Liver (tissue), 9 donors: ENCODE measurements around the gene OR10Z1. TPM values are rescaled to one million over a fixed set of nuclear protein-coding genes. Genes with fewer than 3 reads are reported as not detected.

Source experiments
- DNase-seq: peaks from one replicate; pipeline ENCODE4 v3.0.0-alpha.2; 2017; ENCODE audit warnings: low spot score
- H3K27ac ChIP-seq, 2 donors: one replicate each; pipeline ENCODE4 v1.7.0; 2013; ENCODE audit warnings: inconsistent platforms in 2 of 2, low read length in 2 of 2, control low read depth in 1 of 2, low read depth in 1 of 2, mild to moderate bottlenecking in 1 of 2
- H3K27me3 ChIP-seq, 4 donors: one replicate each; pipeline versions ENCODE4 v1.6.1 to v1.7.0; 2013; ENCODE audit warnings: low read length in 3 of 4, inconsistent platforms in 1 of 4, mild to moderate bottlenecking in 1 of 4, moderate library complexity in 1 of 4; ENCODE audit not compliant: control insufficient read depth in 4 of 4, insufficient read depth in 4 of 4
- H3K36me3 ChIP-seq, 4 donors: one replicate each; pipeline versions ENCODE4 v1.6.1 to v1.7.0; 2013; ENCODE audit warnings: low read length in 3 of 4, mild to moderate bottlenecking in 3 of 4, low read depth in 1 of 4, moderate library complexity in 1 of 4; ENCODE audit not compliant: control insufficient read depth in 4 of 4, insufficient read depth in 3 of 4
- H3K4me1 ChIP-seq, 4 donors: one replicate each; pipeline versions ENCODE4 v1.6.1 to v1.7.0; 2013; ENCODE audit warnings: low read length in 3 of 4, mild to moderate bottlenecking in 3 of 4, moderate library complexity in 1 of 4; ENCODE audit not compliant: control insufficient read depth in 4 of 4, insufficient read depth in 4 of 4
- H3K4me3 ChIP-seq, 3 donors: one replicate each; pipeline versions ENCODE4 v1.6.1 to v1.7.0; 2013; ENCODE audit warnings: low read length in 3 of 3, control low read depth in 1 of 3, low read depth in 1 of 3, mild to moderate bottlenecking in 1 of 3
- H3K9ac ChIP-seq, 2 donors: one replicate each; pipeline ENCODE4 v1.7.0; 2013; ENCODE audit warnings: low read length in 2 of 2, mild to moderate bottlenecking in 2 of 2, moderate library complexity in 2 of 2, control low read depth in 1 of 2, low read depth in 1 of 2
- H3K9me3 ChIP-seq, 4 donors: one replicate each; pipeline versions ENCODE4 v1.6.1 to v1.7.0; 2013; ENCODE audit warnings: low read length in 3 of 4; ENCODE audit not compliant: control insufficient read depth in 4 of 4
- ATF3 ChIP-seq: IDR thresholded peaks from 2 replicates; pipeline ENCODE4 v1.6.1; 2016; ENCODE audit warnings: antibody characterized with exemption
- CTCF ChIP-seq: fragments of 150-350 bp; IDR thresholded peaks from 2 replicates; pipeline ENCODE4 v1.5.1; 2017; ENCODE audit warnings: improper control_type of control experiment, low read depth, low read length; ENCODE audit not compliant: missing input control
- FOXA1 ChIP-seq: IDR thresholded peaks from 2 replicates; pipeline ENCODE4 v1.6.1; 2016; ENCODE audit warnings: antibody characterized with exemption
- FOXA2 ChIP-seq: IDR thresholded peaks from 2 replicates; pipeline ENCODE4 v1.6.1; 2016; ENCODE audit warnings: antibody characterized with exemption
- GABPA ChIP-seq, 2 donors: IDR thresholded peaks in 1 of 2; conservative IDR thresholded peaks in 1 of 2; 2 replicates each; pipeline ENCODE4 v1.6.1; 2016; ENCODE audit warnings: antibody characterized with exemption in 2 of 2, mild to moderate bottlenecking in 1 of 2, moderate library complexity in 1 of 2
- HNF4A ChIP-seq, 2 donors: conservative IDR thresholded peaks; 2 replicates each; pipeline ENCODE4 v1.6.1; 2016; ENCODE audit warnings: antibody characterized with exemption in 2 of 2, mild to moderate bottlenecking in 2 of 2
- HNF4G ChIP-seq: IDR thresholded peaks from 2 replicates; pipeline ENCODE4 v1.6.1; 2016; ENCODE audit warnings: antibody characterized with exemption
- MAX ChIP-seq: IDR thresholded peaks from 2 replicates; pipeline ENCODE4 v1.6.1; 2016; ENCODE audit warnings: antibody characterized with exemption
- NR2F2 ChIP-seq: IDR thresholded peaks from 2 replicates; pipeline ENCODE4 v1.6.1; 2016; ENCODE audit warnings: antibody characterized with exemption
- RAD21 ChIP-seq, 2 donors: IDR thresholded peaks; 2 replicates each; pipeline ENCODE4 v1.6.1; 2016; ENCODE audit warnings: antibody characterized with exemption in 2 of 2, mild to moderate bottlenecking in 2 of 2
- REST ChIP-seq: IDR thresholded peaks from 2 replicates; pipeline ENCODE4 v1.6.1; 2016; ENCODE audit warnings: antibody characterized with exemption, mild to moderate bottlenecking
- RXRA ChIP-seq, 2 donors: IDR thresholded peaks; 2 replicates each; pipeline ENCODE4 v1.6.1; 2017 to 2018; ENCODE audit warnings: antibody characterized with exemption in 2 of 2, mild to moderate bottlenecking in 1 of 2
- SP1 ChIP-seq: IDR thresholded peaks from 2 replicates; pipeline ENCODE4 v1.6.1; 2018; ENCODE audit warnings: antibody characterized with exemption, mild to moderate bottlenecking
- TAF1 ChIP-seq: conservative IDR thresholded peaks from 2 replicates; pipeline ENCODE4 v1.6.1; 2016; ENCODE audit warnings: antibody characterized with exemption, mild to moderate bottlenecking
- YY1 ChIP-seq: IDR thresholded peaks from 2 replicates; pipeline ENCODE4 v1.6.1; 2016; ENCODE audit warnings: antibody characterized with exemption, mild to moderate bottlenecking
- WGBS: extraction: QIAGEN DNeasy Blood & Tissue Kit; methylation state at CpG from one replicate; pipeline ENCODE4 v1.1.7; 2013; 5-methylcytosine and 5-hydroxymethylcytosine counted together
- polyA plus RNA-seq, 2 donors: library from polyadenylated mRNA; stranded (reverse) in 1 of 2; unstranded in 1 of 2; fragments of 200-250 nt in 1 of 2; fragments of >200 nt in 1 of 2; fragmentation: Nextera tagmentation in 1 of 2; extraction: Ambion mirVana in 1 of 2; gene quantifications; one replicate each; pipeline versions ENCODE4 v1.2.1 to v1.2.3, GENCODE V29; 2013 to 2015
- total RNA-seq, 2 donors: library from RNA; depleted of rRNA; stranded (reverse); fragments of >200 nt; gene quantifications; one replicate each; pipeline ENCODE4 v1.2.3, GENCODE V29; 2014
- donor health status: healthy.
- donor health status: healthy.
- donor health status: healthy.
- donor health status: healthy.
- donor health status: healthy.

Gene OR10Z1
- total and polyA plus RNA-seq, 4 donors, result not detected

GRCh38 chr1:158654571-158654970 lies 49.5 kb downstream of the OR10Z1 start:
- Histone ChIP-seq H3K4me3 (no peak overlapping the region), H3K36me3 (no peaks in the 10 kb centered on the region), H3K27me3 (no peaks in the 10 kb centered on the region), H3K9ac (no peak overlapping the region), H3K9me3 (no peaks in the 10 kb centered on the region), H3K27ac (no peak overlapping the region), H3K4me1 (no peaks in the 10 kb centered on the region)
- no peak for DNase-seq
- 48% methylated on average over 6 of the region's 6 CpGs for WGBS
- TF ChIP-seq RAD21 (IDR thresholded peaks at IDR 0.05) (no peak), SP1 (no peak), RXRA (IDR thresholded peaks at IDR 0.05) (no peak), REST (no peak), HNF4A (conservative IDR thresholded peaks at IDR 0.05) (no peak), MAX (no peak), ATF3 (no peak), FOXA1 (no peak), CTCF (no peak), YY1 (no peak), HNF4G (no peak), GABPA (IDR thresholded peaks at IDR 0.05 in 1 of 2, conservative IDR thresholded peaks at IDR 0.05 in 1 of 2) (no peak), TAF1 (no peak), NR2F2 (no peak), FOXA2 (no peak)

Other genes starting within 250 kb of the OR10Z1 start
- gene OR10T2, start 205.8 kb upstream of the OR10Z1 start, total RNA-seq, result not detected
- gene OR10T2, start 205.8 kb upstream of the OR10Z1 start, polyA plus RNA-seq, result not detected
- gene OR10K2, start 179.0 kb upstream of the OR10Z1 start, total RNA-seq, result not detected
- gene OR10K2, start 179.0 kb upstream of the OR10Z1 start, polyA plus RNA-seq, result not detected
- gene OR10K1, start 143.4 kb upstream of the OR10Z1 start, total RNA-seq, result not detected
- not detected for gene OR10K1, start 143.4 kb upstream of the OR10Z1 start, polyA plus RNA-seq
- gene OR10R2, start 133.0 kb upstream of the OR10Z1 start, total RNA-seq, result not detected
- not detected for gene OR10R2, start 133.0 kb upstream of the OR10Z1 start, polyA plus RNA-seq
- not detected for gene OR6Y1, start 50.9 kb upstream of the OR10Z1 start, total RNA-seq
- gene OR6Y1, start 50.9 kb upstream of the OR10Z1 start, polyA plus RNA-seq, result not detected
- not detected for gene OR6P1, start 34.7 kb upstream of the OR10Z1 start, total RNA-seq
- not detected for gene OR6P1, start 34.7 kb upstream of the OR10Z1 start, polyA plus RNA-seq
- not detected for gene OR10X1, start 25.4 kb upstream of the OR10Z1 start, total RNA-seq
- not detected for gene OR10X1, start 25.4 kb upstream of the OR10Z1 start, polyA plus RNA-seq
- 100 to 1,000 TPM in 1 of 2 donors, under 1 TPM in 1; 0.08 to 542 TPM for gene SPTA1, start 81.4 kb downstream of the OR10Z1 start, total RNA-seq
- under 1 TPM in 1 of 2 donors, not detected in 1; 0.08 TPM for gene SPTA1, start 81.4 kb downstream of the OR10Z1 start, polyA plus RNA-seq
- not detected for gene OR6K2, start 95.4 kb downstream of the OR10Z1 start, total RNA-seq
- not detected for gene OR6K2, start 95.4 kb downstream of the OR10Z1 start, polyA plus RNA-seq
- gene OR6K3, start 115.5 kb downstream of the OR10Z1 start, total RNA-seq, result under 1 TPM in 1 of 2 donors, not detected in 1; 0.19 TPM
- not detected for gene OR6K3, start 115.5 kb downstream of the OR10Z1 start, polyA plus RNA-seq
- gene OR6K6, start 149.5 kb downstream of the OR10Z1 start, total RNA-seq, result not detected
- gene OR6K6, start 149.5 kb downstream of the OR10Z1 start, polyA plus RNA-seq, result not detected
- not detected for gene OR6N1, start 166.9 kb downstream of the OR10Z1 start, total RNA-seq
- not detected for gene OR6N1, start 166.9 kb downstream of the OR10Z1 start, polyA plus RNA-seq
- gene OR6N2, start 175.9 kb downstream of the OR10Z1 start, total RNA-seq, result not detected
- not detected for gene OR6N2, start 175.9 kb downstream of the OR10Z1 start, polyA plus RNA-seq
- gene MNDA, start 226.1 kb downstream of the OR10Z1 start, total RNA-seq, result 10 to 100 TPM in 1 of 2 donors, 1 to 10 TPM in 1; 4.9 to 16.6 TPM
- gene MNDA, start 226.1 kb downstream of the OR10Z1 start, polyA plus RNA-seq, result 1 to 10 TPM; 3.7 to 3.8 TPM